C1 segment of cervical spinal cord (tissue), 14 donors: ENCODE data around the gene PLCD1.

ENCODE experiments used
- DNase-seq, 14 donors: peaks; one replicate each; lab custom pipeline; 2025; lab: John Stamatoyannopoulos, UW

Gene PLCD1

GRCh38 chr3:38017445-38018295 is 11.8 kb downstream of the PLCD1 start:
- peak in 1 of 14 donors; percentile 38 for DNase-seq

DNA sequence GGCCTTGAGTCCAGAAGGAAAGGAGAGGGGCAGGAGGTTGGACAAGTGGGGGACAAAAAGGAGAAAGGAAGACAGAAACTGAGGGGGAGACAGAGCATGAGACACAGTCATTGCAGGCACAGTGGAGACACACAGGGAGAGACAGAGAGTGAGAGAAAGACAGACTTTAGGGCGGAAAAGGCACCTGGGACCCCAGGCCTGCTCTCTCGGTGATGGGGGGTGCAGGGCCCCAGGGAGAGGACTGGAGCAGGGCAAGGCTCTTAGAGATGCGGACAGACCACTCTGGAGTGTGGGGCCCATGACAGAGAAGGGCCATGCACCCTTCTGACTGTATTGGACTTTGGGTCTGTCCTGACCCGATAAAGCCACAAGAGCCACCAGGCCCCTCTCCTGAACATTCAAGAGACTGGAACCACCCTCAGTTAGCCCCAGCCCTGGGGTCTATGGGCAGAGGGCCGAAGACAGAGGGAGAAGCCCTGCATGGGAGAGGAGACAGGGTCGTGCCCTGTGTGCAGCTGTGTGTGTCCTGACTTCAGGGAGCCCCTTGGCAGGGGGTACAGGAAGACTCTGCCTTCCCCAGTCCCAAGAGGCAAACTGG is 12.5 kb downstream of the PLCD1 start:
- no peak for DNase-seq

GRCh38 chr3:38016410-38016809 is 13.0 kb downstream of the PLCD1 start:
- no peak for DNase-seq

- no peak for DNase-seq
These were observed 13.5 kb downstream of the PLCD1 start for GRCh38 chr3:38015984-38016383.

- DNase-seq: no peak
These were observed 14.0 kb downstream of the PLCD1 start for GRCh38 chr3:38015485-38015884.

GRCh38 chr3:38011111-38011510 is 18.3 kb downstream of the PLCD1 start:
- DNase-seq: no peak

- no peak for DNase-seq
These were observed 19.4 kb downstream of the PLCD1 start for GRCh38 chr3:38009807-38010591.

GRCh38 chr3:38008971-38009580 is 20.4 kb downstream of the PLCD1 start:
- DNase-seq: no peak

DNA sequence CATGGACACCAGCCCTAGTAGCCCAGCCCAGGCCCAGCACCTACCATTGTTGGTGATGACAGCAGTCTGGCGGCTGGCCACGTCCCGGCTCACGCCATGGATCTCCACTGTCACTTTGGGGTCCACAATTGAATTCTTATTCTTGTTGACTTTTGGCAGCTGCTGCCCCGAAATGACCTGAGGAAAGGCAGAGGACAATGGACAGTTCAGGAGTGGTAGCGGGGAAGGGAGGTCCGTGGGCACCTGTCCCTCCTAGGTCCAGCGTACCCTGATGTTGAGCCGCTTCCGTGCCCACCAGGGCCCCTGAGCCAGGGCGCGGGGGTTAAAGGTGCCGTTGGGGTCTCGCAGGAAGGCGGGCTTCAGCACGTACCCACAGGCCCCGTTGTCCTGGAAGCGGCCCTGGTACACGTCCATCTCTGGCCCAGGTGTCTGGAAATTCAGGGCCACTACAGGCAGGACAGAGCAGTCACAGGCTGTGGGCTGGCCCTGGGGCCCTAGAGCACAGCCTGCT is 21.2 kb downstream of the PLCD1 start:
- no peak for DNase-seq

DNA sequence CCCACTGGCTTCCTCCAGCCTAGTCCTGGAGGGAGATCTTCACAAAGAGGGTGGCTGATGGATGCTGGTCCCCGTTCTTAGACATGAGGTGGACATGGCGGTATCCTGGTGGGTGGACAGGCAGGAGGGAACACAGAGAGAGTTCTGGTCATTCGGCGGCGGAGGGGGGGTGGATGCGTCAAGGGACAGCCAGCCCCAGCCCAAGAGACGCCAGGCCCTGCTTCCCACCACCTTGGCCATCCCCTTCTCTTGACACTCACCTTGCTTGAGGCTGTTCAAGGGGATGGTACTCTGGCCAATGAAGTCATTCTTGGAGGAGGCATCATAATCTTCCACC is 21.7 kb downstream of the PLCD1 start:
- DNase-seq: no peak

GRCh38 chr3:38006445-38006995 is 22.9 kb downstream of the PLCD1 start:
- no peak for DNase-seq

DNA sequence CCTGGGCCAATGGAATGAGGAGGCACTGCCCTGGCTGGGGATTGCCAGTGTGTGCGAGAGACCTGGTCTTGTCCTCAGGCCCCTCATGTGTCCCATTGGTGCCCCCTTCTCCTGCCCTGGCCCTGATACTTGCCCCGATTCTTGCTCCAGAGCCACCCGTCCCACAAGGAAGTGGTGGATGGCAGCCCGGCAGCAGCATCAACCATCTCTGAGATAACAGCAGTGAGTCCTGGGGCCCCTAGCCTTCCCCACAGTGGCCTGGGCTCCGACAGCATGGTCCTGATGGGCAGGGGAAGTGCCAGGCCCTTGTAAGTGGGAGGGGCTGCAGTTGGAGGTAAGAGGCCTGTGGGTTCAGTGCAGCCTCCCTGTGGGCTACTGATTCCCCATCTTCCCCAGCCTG is 23.4 kb downstream of the PLCD1 start:
- no peak for DNase-seq

DNA sequence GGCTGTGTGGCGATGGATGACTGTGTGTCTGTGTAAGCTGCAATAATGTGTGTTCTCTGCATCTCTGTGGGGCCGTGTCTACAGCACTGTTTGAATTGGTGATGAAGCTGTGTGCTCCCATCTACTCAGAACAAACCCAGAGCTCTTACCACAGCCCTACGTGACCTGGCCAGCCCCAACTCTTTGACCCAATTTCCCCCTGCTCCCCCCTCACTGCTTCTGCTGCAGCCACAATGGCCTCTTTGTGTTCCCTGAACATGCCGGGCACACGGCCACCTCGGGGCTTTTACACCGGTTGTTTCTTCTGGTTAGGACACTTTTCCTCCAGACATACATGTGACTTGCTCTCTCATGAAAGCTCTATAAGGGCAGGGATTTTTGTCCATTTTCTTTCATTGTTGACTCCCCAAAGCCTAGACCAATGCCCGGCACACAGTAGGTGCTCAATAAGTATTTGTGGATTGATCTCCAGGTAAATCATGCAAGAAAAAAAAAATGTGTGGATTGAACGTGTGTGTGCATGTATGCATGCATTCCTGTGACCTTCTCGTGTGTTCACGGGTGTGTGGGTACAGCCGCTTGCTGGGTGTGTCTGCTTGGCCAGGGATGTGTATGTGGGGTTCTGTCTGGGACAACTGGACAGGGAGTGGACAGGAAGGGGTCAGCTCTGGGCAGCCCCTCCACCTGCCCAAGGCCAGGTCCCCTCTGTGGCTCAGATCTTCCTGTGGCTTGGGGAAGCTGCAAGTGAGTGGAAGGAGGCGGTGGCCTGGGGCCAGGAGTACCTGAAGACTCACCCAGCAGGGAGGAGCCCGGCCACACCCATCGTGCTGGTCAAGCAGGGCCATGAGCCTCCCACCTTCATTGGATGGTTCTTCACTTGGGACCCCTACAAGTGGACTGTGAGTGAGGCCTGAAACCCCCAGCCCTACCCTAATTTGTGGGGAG is 24.1 kb downstream of the PLCD1 start:
- DNase-seq: peak in 13 of 14 donors; percentile 17 to 93 (median 83)

- peak in 11 of 14 donors; percentile 29 to 90 (median 78) for DNase-seq
These were observed 24.9 kb downstream of the PLCD1 start for GRCh38 chr3:38004415-38005075.

DNA sequence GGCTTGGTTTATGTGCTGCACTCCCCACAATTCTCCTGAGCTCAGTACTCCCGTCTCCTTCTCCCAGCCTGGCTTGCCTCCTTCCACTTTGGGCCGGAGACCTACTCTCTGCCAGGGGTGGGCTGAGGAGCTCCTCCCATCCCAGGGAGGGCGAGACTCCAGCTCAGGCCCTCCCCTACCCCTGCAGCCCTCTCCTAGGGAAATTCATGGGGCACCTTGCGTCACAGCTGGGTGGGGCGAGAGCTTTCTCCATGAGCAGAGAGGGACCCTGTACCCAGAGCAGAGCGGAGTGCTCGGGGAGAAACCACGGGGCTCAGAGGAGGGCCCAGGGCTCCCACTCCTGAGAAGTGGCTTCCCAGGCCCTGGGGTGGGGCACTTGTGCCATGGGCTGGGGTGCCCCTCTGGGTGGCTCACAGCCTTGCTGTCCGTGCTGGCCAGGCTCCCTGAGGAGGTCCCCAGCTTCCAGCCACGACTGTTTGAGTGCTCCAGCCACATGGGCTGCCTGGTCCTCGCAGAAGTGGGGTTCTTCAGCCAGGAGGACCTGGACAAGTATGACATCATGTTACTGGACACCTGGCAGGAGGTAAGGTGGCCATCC is 25.5 kb downstream of the PLCD1 start:
- peak in 4 of 14 donors; percentile 44 to 73 (median 64) for DNase-seq

- peak in 12 of 14 donors; percentile 24 to 80 (median 54) for DNase-seq
These were observed 26.0 kb downstream of the PLCD1 start for GRCh38 chr3:38003371-38003816.

GRCh38 chr3:38002940-38003339 is 26.5 kb downstream of the PLCD1 start:
- DNase-seq: no peak

DNA sequence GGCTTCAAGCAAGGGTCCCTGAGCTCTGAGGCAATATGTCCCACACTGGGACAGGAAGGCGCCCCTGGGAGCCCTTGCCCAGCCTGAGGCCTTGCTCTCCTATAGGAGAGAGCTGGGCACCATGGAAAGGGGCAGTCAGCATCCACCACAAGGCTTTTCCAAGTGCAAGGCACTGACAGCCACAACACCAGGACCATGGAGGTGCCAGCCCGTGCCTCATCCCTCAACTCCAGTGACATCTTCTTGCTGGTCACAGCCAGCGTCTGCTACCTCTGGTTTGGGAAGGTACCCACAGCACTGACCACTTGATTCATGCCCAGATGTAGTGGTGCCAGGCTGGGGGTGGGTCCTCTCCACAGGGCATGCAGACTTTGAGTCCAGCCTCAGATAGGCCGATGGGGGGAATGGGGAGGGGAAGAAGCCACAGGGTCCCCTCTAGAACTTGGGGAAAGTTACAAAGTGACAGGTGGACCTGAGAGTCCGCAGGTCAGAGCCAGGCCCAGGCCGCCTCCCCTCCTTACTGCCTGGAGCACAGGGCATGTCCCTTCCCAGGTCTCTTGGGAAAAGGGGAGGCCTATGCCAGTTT is 27.1 kb downstream of the PLCD1 start:
- no peak for DNase-seq
